HG02852 (cell line): ENCODE measurements around the gene SZRD1.
A peak's percentile ranks its signal among the peaks of the same experiment; 100 is the strongest.

Experiments used
- ATAC-seq: cut with Tn5 transposase; IDR thresholded peaks from one replicate; pipeline ENCODE4 v1.9.1; 2021; ENCODE audit warnings: mild to moderate bottlenecking, moderate library complexity; ENCODE audit not compliant: unreplicated experiment

Gene SZRD1

GRCh38 chr1:16436946-16437474, 70.0 kb downstream of the SZRD1 start, which contains the start of gene SPATA21:
Gene SPATA21 (minus strand): TSS chr1:16437424. CDS start chr1:16431371, 6,053 bp downstream.
- no peak for ATAC-seq

- ATAC-seq: no peak
These were observed 71.5 kb downstream of the SZRD1 start for GRCh38 chr1:16438516-16438915.

GRCh38 chr1:16438924-16439323, 71.9 kb downstream of the SZRD1 start:
- ATAC-seq: no peak

GRCh38 chr1:16440131-16440469, 73.1 kb downstream of the SZRD1 start:
- peak; percentile 21 for ATAC-seq

- peak; percentile 79 for ATAC-seq
These were observed 73.6 kb downstream of the SZRD1 start, which contains the start of gene NECAP2 for GRCh38 chr1:16440470-16441281. Gene NECAP2 (plus strand): TSS chr1:16440724. CDS start chr1:16440762, 38 bp downstream.

- ATAC-seq: no peak
These were observed 74.2 kb downstream of the SZRD1 start for GRCh38 chr1:16441282-16441665.

GRCh38 chr1:16442265-16442664, 75.2 kb downstream of the SZRD1 start:
- no peak for ATAC-seq

GRCh38 chr1:16442941-16443340, 75.9 kb downstream of the SZRD1 start:
- no peak for ATAC-seq

- no peak for ATAC-seq
These were observed 77.1 kb downstream of the SZRD1 start for GRCh38 chr1:16443975-16444770.

- ATAC-seq: no peak
These were observed 78.0 kb downstream of the SZRD1 start for GRCh38 chr1:16445052-16445451.

GRCh38 chr1:16446116-16446515, 79.1 kb downstream of the SZRD1 start:
- ATAC-seq: no peak

- ATAC-seq: no peak
These were observed 80.6 kb downstream of the SZRD1 start for GRCh38 chr1:16447641-16448040.
